HG02981 (cell line): ENCODE results near the gene USP48.

ENCODE experiments used
- ATAC-seq: cut with Tn5 transposase; IDR thresholded peaks from one replicate; pipeline ENCODE4 v1.9.1; 2021; ENCODE audit warnings: mild to moderate bottlenecking, moderate library complexity; ENCODE audit not compliant: unreplicated experiment

Gene USP48

DNA sequence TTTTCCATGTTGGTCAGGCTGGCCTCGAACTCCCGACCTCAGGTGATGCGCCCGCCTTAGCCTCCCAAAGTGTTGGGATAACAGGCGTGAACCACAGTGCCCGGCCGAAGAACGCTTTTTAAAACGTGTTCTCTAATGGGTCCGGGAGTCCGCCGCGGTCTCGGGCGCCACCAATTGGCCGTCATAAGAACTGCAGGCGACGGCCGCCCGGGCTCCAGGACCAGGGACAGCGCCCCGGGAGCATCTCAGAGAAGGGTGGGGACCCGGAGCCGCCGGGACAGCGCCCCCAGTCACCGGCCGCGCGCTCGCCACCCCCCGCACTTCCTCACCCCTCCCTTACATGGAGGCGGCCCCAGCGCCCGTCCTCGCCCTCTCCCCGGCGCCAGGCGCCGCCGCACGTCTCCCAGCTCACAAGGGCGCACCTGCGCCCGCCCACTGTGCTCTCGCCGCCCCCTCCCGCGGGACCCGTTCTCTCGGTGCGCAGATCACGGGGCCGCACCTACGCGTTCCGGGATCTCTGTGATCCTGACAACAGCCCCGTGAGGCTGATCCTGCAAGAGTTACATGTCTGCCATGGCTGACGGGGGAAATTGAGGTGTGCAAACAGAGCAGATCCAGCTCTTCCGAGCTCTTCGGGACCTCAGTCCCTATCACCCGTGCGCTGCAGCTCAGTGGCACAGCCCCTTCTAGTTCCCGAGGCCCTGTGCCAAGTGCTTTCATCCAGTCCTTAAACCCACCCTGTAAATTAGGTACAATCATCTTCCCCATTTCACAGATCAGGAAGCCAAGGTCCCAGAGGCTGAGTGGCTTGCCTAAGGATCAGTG is 123.6 kb downstream of the USP48 start:
- no peak for ATAC-seq

DNA sequence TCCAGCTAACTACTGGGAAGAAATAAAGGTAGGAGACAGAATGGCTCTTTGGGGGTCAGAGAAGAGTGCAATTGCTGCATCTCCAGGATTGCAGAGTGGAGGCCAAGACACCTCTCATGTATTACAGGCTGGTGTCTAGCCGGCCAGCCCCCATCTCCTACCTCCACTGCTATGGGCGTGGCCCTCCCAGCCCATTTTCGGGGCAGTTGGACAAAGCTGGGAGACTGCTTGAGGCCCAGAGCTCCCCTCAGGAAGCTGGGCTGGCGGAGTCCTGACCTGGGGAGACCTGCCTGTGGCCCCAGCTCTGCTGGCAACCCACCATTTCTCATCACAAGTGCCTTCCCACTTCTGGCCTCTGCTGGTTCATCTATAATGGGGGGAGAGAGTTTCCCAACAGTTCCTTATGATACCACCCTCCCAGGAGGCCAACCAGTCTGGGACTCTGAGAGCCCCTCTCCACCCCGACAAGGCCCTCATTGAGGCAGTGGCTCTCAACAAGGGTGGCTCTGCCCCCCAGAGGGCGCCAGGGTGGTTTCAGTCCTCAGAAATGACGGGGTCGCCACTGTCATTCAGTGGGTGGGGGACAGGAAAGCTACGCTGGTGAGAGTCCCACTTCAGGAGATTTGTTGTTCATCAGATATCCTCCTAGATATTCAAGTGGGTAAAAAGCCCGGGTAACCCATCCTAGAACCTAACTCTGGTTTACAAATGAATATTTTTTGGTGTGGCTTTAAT is 125.3 kb downstream of the USP48 start:
- ATAC-seq, result no peak

DNA sequence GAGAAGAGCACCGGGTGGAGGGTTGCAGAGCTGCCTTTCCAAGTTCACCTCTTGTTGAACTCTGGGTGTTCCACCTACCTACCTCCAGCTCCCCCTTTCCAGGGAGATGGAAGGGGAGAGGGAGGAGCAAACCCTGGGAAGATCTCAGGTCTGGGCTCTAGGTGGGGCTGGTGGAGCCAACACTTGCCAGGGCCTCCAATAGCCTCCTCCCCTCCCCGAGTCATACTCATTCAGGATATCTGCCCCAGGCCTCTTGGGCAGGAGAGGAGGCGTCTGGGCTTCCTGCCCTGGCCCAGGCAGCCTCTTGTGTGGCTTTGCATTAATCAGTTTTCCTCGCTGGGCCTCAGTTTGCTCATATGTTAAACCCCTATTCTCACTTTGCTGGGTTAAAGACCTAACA is 127.2 kb downstream of the USP48 start:
- no peak for ATAC-seq

DNA sequence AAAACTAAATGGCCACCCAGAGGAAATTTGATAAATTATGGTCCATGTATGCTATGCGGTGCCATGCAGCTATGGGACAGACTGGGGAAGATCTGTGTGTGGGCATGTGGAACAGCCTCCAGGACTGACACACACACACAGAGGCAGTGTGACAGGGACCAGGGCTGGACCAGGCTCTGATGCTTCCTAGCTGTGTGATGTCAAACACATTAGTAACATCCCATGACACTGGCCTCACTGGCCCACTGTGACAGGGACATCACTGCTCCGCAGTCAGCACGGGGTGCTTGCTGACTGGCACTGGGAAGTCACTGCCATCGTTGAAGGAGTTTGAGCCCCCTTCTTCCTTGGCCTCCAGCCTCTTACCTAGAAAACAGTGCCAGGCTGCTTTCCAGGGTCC is 127.7 kb downstream of the USP48 start:
- no peak for ATAC-seq

DNA sequence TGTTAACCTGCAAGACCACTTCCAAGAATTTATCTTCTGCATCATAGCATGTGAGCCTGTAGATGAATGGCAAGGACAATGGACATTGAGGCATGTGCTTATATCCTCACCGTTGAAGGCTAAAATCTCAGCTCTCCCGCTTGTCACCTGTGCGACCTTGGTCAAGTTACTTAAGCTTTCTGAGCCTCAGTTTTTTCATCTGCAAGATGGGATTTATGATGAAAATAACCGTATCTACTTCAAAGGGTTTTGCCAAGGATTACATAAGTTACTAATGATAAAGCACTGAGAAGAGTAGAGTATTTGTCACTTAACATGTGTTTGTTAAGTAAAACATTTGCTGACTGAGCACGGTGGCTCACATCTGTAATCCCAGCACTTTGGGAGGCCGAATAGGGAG is 128.7 kb downstream of the USP48 start:
- no peak for ATAC-seq

DNA sequence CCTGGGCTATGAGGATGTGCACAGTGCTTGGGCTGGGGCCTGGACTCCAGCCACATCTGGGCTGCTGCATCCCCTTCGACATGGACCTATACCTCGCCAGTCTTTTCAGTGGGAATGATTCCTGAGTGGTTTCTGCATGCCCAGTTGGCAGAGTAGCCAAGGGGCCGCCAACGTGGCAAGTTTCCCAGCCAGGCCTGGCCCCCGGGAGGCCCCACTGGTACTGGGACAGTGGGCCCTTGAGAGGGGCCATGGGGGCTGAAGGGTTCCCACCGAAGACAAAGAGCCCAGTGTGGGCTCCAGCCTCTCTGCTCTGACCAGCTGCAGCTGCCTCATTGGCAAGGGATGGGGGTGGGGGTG is 129.2 kb downstream of the USP48 start:
- no peak for ATAC-seq

DNA sequence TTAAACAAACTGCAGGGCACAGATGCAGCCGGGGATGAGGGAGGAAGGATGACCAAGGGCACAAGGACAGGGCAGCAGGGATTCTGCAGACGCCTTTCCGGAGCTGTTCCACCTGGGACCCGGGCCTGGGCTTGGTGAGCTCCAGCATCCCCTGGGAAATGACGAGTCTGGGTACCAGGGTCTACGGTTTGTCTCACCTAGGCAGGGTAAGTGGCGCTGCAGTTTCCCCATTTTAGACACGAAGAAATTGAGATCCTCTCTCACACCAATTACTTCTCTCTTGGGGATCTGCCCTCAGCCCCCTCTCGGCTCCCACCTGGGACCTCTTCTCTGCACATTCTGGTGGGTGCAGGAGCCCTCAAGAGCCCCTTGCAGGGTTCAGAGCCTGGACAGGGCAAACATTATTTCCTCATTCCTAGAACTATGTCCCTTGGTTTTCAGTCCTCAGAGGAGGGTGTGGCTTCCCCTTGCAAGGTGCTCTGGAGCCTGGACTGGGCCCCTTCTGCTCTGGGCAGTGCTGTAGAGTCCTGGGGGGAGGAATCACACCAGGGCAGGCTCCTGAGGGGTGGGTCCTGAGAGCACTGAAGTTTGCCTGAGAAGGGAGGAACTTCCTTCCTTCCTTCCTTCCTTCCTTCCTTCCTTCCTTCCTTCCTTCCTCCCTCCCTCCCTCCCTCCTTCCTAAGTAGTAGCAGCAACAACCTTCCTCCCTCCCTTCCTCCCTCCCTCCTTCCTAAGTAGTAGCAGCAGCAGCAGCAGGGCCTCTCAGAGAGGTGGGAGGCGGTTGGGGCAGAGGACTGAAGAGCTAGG is 129.8 kb downstream of the USP48 start:
- ATAC-seq, result no peak

DNA sequence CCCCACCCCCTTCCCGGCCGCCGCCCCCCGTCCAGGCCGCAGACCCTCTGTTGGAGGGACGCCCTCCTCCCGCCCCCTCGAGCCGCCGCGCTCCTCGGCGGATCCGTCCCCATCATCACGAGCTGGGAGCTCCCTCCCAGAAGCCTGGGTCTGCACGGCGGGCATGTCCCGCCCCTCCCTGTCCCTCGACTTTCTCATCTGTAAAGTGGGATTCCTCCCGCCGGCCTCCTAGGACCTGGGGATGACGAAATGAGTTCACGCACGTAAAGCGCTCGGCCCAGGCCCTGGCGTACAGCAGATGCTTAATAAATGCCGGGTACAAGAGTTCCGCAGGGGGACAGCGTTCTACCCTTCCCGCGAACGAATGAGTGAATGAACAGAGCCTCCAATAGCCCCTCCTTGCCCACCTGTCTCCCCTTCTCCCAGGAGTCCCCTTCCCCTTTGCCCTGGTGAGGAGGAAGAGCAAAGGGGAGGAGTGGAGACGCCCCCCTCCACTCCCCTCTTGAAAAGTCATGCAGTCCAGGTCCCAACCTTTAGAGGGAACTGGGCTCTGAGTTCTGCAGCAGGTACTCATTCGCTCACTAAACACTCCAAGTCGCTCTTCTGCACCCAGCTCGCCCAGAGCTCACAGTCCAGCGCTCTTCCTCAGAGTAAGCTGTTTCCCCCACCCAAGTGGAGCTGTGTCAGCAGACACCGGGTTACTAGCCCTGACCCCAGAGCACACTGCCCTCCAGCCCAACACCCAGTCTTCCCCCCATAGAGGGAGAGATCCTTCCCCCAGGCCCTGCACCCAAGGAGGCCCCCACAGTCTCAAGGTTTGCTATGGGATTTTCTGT is 130.6 kb downstream of the USP48 start:
- ATAC-seq, result no peak

DNA sequence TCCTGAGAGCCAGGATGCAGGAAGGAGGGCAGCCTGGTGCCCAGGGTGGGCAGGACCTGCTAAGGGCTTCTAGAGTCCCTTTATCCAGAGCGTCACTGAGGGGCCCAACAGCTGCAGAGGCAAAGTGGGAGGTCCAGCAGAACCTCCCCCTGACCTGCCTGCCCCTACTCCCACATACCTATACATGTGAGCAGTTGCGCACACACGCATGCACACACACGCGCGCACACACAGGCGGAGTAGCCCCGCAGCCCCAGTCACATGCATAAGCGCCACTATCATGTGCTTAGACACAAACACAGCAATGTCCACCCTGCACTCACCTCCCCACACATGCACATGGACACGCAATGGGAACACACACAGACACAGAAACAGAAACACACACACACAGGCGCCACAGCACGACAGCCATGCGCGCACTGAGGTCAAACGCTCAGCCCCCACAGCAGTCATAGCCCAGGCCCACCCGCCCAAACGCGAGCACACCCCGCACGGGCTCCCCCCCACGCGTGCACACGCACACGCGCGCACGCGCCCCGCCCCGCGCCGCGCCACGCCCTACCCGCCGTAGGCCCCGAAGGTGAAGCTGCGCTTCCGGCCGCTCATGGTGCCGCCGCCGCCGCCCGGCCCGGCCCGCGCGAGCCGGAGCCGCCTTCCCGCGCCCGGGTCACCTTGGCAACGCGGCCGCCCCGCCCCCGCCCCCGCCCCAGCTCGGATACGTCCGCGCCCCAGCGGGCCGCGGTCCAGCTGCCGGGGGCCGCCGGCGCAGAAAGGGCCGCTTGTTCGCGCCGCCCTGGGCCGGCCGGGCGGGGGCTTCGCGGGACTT is 131.5 kb downstream of the USP48 start:
- ATAC-seq, result no peak

DNA sequence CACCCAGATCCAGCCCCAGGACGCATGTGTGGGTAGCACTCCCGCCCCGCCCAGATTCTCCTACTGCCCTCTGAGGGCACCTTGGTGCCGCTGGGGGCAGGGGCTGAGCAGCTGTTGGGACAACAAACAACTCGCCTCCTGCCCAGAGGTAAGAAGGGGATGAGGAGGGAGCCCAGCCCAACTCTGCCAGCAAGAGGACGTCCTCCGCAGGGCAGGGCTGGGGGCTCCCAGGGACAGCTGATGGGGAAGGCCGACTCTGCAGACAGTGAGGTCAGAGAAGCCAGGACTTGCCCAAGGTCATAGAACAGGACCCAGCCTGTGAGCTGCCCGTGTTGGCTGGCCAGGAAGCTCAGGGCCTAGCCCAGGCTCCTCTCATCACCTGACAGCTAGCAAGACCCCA is 132.5 kb downstream of the USP48 start:
- ATAC-seq, result no peak

DNA sequence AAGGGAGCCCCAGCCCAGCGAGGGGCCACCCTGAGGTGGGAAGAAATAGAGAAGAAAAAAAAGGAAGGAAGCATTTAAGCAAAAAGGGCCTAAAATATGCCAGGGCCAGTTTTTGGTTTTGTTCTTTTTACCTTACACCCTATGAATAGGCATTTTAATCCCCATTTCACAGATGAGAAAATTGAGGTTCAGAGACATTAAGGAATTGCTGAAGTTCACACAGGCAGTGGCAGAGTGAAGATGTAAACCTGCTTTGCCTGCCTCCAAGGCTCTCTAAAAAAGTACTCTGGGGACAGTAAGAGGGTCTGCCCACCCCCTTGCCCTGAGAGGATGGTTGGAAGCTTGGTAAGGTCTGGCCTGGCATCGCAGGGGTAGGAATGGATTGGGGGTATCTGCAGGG is 133.6 kb downstream of the USP48 start:
- no peak for ATAC-seq

DNA sequence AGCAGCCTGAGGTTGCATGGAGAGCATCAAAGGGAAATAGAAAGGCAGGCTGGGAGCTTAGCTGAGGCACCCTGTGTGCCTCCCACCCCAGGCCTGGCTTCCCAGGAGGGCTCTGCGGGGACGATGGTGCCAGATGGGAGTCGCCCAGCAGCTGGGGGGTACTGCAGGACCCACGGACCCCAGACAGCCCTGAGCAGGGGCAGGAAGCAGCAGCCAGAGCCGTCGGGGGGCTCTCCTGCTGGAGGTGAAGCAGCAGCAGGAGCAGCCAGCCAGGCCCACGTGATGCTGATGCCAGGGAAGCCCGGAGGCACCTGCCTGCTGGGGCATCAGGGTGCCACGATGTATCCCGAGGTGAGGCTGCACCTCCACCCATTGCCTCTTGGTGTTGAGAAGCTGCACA is 134.2 kb downstream of the USP48 start:
- ATAC-seq, result no peak

DNA sequence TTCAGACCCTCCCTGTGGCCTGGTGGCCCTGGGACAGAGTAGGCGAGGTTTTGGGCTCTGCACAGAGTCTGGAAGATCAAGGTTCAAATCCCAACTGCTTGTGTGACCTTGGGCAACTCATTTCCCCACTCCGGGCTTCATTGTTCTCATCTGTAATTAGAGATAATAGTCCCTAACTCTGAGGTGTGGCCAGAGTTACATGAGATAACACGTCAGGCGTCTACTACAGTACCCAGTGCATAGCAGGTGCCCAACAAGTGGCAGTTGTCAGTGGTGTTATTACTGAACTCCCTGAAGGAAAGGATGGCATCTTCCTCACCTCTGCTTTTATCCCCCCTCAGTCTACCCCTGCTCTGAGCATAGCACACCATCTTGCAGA is 134.6 kb downstream of the USP48 start:
- no peak for ATAC-seq

DNA sequence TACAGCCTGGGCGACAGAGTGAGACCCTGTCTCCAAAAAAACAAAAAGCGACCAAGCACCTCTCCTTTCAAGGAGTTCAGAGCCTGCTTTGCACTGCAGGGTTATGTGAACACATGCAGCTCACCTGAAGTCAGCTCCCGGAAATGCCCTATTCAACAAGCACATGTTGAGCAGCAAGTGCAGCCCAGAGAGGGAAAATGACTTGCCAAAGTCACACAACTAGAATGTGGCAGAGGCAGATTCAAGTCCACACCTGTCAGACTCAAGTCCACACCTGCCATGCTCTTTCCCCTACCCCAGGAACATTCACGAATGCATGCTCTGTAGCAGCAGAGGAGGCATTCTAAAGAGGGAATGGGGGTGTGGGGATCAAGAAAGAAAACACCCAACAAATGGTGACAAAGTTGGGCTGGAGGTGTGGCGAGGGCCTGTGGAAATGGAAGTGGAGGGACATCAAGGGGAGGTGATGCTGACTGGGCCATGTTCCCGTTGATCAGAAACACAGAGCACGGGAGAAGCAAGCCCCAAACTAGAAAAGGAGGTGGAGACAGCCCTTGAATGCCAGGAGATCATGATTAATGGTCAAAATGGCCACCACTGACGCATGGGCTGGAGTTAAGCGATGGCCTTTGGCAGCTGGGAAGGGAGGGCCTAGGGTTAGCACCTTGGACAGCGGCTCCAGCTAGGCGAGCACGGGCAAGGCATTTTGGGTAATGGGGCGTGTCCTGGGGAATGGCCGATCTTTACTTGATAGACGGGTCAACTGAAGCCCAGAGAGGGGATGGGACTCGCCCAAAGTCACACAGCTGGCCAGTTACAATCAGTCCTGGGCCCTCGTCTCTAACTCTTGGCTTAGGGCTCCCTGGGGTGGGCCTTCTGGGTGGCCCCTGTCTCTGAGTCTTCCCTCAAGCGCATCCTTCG is 135.3 kb downstream of the USP48 start:
- no peak for ATAC-seq

DNA sequence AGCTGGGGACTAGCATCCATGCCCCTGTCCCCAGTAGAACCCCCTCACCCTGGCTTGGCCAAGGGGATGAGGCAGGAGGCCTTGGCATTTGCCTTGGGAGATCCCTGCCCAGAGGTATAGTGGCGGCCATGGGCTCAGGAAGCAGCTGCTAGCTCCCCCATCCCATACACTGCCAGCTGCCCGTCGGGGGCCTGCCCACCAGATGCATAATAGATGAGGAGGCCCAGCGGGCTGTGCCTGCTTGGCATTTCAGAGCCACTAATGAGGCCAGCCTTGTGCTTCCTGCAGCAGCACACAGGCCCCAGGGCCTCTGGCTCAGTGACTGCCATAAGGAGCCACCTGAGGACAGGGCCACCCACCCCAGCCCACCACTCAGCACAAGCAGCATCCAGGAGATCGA is 137.4 kb downstream of the USP48 start:
- ATAC-seq, result no peak

DNA sequence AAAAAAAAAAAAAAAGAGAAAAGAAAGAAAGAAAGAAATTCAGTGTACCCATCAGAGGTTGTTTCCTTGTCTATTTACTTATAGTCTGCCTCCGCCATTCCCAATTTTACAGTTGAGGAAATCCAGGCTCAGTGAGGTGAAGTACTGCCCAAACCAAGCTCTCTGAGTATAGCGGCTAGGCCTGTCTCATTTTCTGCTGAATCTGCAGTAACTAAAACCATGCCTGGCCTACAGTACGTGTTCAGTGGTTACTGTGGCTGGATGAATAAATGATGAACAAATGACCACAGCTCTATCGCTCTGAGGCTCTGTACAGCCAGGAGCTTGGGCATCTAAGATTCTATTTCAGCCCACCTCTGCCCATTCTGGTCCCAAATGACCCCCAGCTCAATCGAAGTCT is 138.0 kb downstream of the USP48 start:
- ATAC-seq, result no peak

DNA sequence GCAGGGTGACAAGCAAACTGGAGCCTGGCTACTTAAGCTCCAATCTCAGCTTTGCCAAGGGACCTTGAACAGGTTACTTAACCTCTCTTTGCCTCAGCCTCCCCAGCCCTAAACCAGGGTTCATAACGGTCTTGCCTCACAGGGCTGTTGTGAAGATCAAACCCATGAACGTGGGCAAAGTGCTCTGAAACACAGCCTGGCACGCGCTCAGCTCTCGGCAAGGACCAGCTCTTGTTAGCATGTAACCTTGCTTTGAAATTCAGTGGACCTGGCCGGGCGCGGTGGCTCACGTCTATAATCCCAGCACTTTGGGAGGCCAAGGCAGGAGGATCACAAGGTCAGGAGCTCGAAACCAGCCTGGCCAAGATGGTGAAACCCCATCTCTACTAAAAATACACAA is 138.6 kb downstream of the USP48 start:
- no peak for ATAC-seq

DNA sequence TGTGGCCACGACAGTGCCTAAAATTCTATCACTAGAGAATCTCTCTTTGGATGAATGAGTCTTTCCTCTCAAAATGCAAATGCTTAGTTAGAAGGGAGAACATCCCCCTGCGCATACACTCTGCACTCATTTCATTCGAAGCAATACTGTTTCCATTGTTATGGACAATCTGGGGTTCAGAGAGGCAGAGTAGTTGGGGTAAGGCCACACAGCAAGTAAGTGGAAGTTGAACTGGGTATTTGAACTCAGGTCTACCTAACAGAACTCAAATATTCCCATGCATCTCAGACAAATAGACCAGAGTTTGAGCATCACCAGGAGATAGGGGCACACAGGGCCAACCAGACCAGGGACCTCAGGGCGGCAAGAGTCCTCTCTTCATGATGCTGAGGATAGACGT is 139.3 kb downstream of the USP48 start:
- ATAC-seq, result no peak
